NT2/D1 (cell line): ENCODE data around the gene POLR2J.
"Not testable (repeated sequence)": the region's sequence is repeated elsewhere in the genome, so short reads cannot be mapped to it uniquely, and the experiment has no call there.

Source experiments
- DNase-seq: peaks from one replicate; pipeline ENCODE4 v3.0.0-alpha.2; 2011; ENCODE audit warnings: low read depth, low spot score
- H3K27me3 ChIP-seq: 2 replicates; pipeline ENCODE4 v1.6.0; 2011; ENCODE audit warnings: mild to moderate bottlenecking; ENCODE audit not compliant: insufficient read length, insufficient read depth
- H3K36me3 ChIP-seq: 2 replicates; pipeline ENCODE4 v1.6.1; 2011; ENCODE audit warnings: mild to moderate bottlenecking, low read length, mixed read lengths; ENCODE audit not compliant: insufficient read depth, insufficient read length
- H3K4me1 ChIP-seq: 2 replicates; pipeline ENCODE4 v1.5.1; 2011; ENCODE audit not compliant: insufficient read depth, insufficient read length
- H3K4me3 ChIP-seq: 2 replicates; pipeline ENCODE4 v1.5.1; 2011; ENCODE audit warnings: low read depth; ENCODE audit not compliant: insufficient read length
- H3K9ac ChIP-seq: 2 replicates; pipeline ENCODE4 v1.6.0; 2011; ENCODE audit warnings: low read depth; ENCODE audit not compliant: insufficient read length
- H3K9me3 ChIP-seq: 2 replicates; pipeline ENCODE4 v1.5.1; 2011; ENCODE audit warnings: mild to moderate bottlenecking, low read length; ENCODE audit not compliant: insufficient read depth
- SUZ12 ChIP-seq: IDR thresholded peaks from 2 replicates; pipeline ENCODE4 v1.6.1; 2011; ENCODE audit not compliant: insufficient read length, insufficient read depth; ENCODE audit errors: extremely low read depth
- YY1 ChIP-seq: IDR thresholded peaks from 2 replicates; pipeline ENCODE4 v1.6.1; 2011; ENCODE audit not compliant: insufficient read length, insufficient read depth
- ZNF274 ChIP-seq: IDR thresholded peaks from 2 replicates; pipeline ENCODE4 v1.6.1; 2011; ENCODE audit warnings: mild to moderate bottlenecking, low read depth, low read length

Gene POLR2J

DNA sequence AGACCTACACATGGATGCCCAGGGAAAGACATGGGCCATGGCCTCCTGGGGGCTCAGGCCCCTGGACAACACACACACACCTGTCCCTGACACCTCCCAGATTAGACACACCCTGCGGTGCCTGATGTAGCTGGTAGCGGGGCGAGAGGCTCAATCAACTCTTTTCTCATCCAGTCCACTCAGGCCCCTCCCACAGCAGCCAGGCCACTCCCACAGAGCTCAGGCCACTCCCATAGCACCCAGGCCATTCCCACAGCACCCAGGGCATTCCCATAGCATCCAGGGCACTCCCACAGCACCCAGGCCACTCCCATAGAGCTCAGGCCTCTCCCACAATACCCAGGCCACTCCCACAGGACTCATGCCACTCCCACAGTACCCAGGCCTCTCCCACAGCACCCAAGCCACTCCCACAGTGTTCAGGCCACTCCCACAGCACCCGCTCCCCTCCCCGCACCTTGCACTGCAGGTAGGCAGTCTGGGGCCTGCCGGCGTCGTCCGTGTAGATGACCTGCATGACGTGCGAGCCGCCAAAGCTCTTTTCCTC is 11.9 kb upstream of the POLR2J start:
- DNase-seq, H3K4me1 ChIP-seq, H3K9me3 ChIP-seq, H3K4me3 ChIP-seq, H3K27me3 ChIP-seq, H3K36me3 ChIP-seq, H3K9ac ChIP-seq: not testable (repeated sequence)

DNA sequence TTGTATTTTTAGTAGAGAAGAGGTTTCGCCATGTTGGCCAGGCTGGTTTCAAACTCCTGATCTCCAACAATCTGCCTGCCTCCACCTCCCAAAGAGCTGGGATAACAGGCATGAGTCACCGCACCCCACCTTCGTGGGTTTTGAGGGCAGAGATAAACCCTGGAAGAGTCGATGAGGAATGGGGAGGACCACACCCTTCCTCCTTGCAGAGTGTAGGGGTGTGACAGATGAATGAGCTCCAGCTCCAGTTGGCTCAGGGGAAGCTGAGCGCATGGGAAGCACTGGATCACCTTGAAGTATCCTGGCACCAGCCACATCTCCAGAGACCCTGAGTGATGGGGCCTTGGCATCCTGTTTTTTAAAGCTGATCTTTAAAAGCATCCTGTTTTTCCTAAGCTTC is 5.6 kb upstream of the POLR2J start:
- not testable (repeated sequence) for H3K4me1 ChIP-seq, H3K9ac ChIP-seq, H3K4me3 ChIP-seq

DNA sequence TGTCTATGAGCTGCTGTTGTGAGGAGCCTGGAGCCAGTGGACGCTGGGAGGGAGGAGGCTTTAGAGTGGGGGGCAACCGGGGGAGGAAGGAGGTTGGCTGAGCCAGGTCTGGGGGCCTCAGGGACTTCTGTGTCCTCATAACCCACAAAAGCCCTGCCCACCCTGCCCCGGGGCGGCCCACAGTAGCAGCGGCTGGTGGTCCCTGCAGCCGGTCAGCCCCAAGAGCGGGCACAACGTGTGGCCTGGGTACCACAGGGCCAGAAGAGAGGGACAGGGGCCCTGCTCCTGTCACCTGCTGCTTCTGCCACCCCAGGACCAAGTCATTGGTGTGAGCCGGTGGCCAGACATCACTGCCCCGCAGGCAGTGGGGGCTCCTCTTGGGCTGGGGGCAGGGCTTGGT is 3.2 kb upstream of the POLR2J start:
- H3K4me3 ChIP-seq, H3K9ac ChIP-seq, H3K27me3 ChIP-seq, DNase-seq, H3K4me1 ChIP-seq, H3K9me3 ChIP-seq, H3K36me3 ChIP-seq: not testable (repeated sequence)

More for the DNA sequence above, 5.6 kb upstream of the POLR2J start:
- H3K36me3 ChIP-seq, DNase-seq, H3K27me3 ChIP-seq, H3K9me3 ChIP-seq: not testable (repeated sequence)

DNA sequence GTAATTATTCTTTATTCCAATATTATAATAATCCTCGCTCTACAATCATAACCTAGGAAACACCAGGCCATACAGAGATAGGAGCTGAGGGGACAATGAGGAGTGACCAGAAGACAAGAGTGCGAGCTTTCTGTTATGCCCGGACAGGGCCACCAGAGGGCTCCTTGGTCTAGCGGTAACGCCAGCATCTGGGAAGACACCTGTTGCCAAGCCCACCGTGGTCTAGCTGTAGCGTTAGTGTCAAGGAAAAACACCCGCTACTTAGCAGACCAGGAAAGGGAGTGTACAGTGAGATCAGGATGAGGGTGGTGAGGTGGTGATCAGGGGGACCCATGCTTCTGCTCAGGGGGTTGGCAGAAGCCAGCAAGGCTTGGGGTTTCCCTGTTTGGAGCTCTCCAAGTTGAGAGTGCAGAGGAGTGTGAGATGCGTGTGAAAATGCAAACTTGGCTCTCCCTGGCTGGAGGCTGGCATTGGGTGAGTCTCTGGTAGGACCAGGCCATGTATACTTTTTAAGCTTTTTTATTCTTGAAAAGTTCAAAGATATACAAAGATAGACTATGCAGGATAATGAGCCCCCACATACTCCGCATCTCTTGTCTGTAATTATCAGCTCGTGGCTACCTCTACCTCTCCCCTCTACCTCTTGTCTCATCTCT is 1.4 kb upstream of the POLR2J start:
- not testable (repeated sequence) for H3K9me3 ChIP-seq, H3K36me3 ChIP-seq, H3K4me1 ChIP-seq, H3K9ac ChIP-seq, H3K27me3 ChIP-seq, DNase-seq, H3K4me3 ChIP-seq

DNA sequence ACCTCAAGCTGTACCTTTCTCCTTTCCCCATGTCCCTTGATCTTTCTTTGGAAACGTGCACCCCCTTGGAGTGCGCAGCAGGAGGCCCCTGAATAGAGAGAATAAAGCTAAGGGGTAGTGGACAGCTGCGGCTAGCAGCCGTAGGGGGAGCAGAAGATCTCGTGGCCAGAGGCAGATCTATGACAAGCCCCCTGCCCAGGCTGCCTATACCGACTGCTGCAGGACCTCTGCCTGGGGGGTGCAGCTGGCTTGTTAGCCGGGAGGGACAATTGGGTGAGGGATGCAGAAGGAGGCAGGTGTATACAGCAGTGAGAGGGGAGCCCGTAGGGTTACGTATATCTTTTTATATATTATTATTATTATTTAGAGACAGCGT is 475 bp upstream of the POLR2J start:
- H3K9ac ChIP-seq, H3K4me1 ChIP-seq, H3K27me3 ChIP-seq, DNase-seq, H3K36me3 ChIP-seq, H3K4me3 ChIP-seq, H3K9me3 ChIP-seq: not testable (repeated sequence)

DNA sequence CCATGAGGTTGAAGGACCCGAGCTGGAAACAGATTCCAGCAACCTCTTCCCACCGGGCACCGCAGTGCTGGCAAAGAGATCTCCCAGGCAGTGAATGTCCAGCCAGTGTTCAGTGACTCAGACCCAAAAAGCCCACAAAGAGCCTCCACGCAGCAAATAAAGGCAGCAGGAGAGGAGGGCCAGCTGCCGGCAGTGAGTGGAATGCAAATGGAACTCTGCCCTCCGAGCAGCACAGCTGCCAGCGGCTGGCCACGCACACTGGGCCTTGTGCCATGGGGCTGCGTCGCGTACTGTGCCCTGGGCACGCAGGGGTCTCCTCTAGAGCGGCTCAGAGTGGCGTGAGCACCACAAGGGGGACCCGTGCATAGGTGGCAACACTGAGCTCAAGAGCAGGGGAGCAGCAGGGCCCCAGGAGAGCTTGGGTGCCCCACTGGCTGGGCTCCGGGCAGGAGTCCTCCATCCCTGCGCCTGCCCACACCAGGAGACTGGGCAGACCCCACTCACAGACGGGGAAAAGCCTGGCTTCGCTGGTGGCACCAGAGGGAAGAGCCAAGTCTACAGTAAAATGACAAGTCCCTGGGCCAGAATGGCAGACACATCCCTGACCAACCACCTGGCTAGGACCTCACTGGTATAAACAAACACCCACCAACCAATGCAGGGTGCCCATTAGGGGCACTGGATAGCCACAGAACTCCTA is 3.8 kb downstream of the POLR2J start:
- peaks cover 29% of the 10 kb centered on the region for H3K36me3 ChIP-seq
- not testable (repeated sequence) for H3K9me3 ChIP-seq, H3K27me3 ChIP-seq, H3K4me3 ChIP-seq, H3K4me1 ChIP-seq, H3K9ac ChIP-seq, DNase-seq

DNA sequence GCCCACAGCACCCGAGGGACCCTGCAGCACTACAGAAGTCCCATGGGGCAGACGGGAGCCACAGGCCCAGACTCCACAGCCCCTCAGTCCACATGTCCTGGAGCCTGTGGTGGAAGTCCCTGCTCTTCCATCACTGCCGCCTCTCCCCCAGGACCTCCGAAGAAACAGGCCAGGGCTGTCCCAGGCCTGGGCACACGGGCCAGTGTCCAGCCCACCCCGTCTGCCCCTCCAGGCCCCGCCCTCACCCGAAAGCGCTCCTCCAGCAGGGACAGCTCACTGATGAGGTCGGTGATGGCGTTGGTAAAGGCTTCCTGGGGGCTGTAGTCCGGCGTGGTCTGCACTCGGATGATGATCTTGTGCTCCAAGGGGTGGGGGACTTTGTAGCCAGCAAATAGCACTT is 4.6 kb downstream of the POLR2J start:
- H3K27me3 ChIP-seq, H3K9ac ChIP-seq, H3K9me3 ChIP-seq, H3K4me1 ChIP-seq, DNase-seq, H3K4me3 ChIP-seq: not testable (repeated sequence)
- peaks cover 34% of the 10 kb centered on the region for H3K36me3 ChIP-seq

DNA sequence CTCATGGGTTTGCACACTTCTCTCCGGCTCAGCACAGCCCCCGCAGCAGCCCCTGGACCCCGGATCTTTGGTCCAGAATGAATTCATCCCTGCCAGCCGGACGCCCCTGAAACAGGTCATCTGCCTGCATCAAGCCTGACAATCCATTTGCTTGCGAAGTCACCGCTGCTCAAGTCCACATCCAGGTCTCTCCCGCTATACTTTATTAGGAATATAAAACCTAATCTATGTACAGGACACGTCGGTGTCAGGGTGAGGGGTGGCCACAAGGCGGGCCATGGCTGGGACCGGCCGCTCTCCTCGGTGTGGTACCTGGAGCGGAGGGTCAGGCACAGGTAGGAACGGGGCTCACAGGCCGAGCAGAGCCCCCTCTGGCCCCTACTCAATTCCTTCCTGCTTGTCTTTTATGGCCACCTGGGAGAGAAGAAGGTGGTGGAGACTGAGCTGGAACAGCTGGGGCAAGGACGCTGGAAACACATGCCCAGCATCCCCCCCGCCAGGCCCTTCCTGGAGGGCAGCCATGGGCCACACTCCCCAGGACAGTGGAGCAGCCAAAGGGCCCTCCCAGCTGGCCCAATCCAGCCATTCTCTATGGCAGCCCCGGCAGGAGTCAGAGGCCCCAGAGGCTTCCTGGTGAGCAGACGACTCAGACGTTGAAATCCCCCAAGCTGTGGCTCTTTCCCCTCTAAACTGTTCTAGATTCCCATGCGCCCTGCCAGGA is 5.3 kb downstream of the POLR2J start:
- H3K9me3 ChIP-seq: no peaks in the 10 kb centered on the region
- no peak overlapping the region for H3K4me3 ChIP-seq
- H3K9ac ChIP-seq: no peak overlapping the region
- no peaks in the 10 kb centered on the region for H3K27me3 ChIP-seq
- DNase-seq: no peak
- TF ChIP-seq SUZ12 (no peak), ZNF274 (no peak), YY1 (no peak)
- peaks cover 37% of the 10 kb centered on the region for H3K36me3 ChIP-seq
- H3K4me1 ChIP-seq: peaks cover 2% of the 10 kb centered on the region
